OCI-LY3 (cell line): ENCODE results near the gene ARHGEF28.

Experiments
- CTCF ChIP-seq: fragments of 200-600, 300-600 bp; sonication (generic); IDR thresholded peaks from 2 replicates; pipeline ENCODE4 v1.5.1; 2014; ENCODE audit warnings: antibody characterized with exemption, low read length, low read depth
- EZH2phosphoT487 ChIP-seq: fragments of 200-600 bp; shearing (Covaris generic); IDR thresholded peaks from 2 replicates; pipeline ENCODE4 v1.6.1; 2018; ENCODE audit warnings: antibody characterized with exemption, mixed run types, low read depth

- TF ChIP-seq CTCF: no peak
- TF ChIP-seq EZH2phosphoT487: no peak
These were observed 122.8 kb downstream of the ARHGEF28 start for GRCh38 chr5:73748510-73749400.
